AG04449 (cell line): ENCODE data around the gene TRIM37.

Experiments used
- CTCF ChIA-PET: fragments of 350-600 bp; formaldehyde crosslinking; extraction: SDS; loops from one replicate; lab custom pipeline; 2021; ENCODE audit warnings: antibody characterized with exemption; lab: Yijun Ruan, JAX
- POLR2A ChIA-PET: fragments of 400-600, 350-600 bp; formaldehyde crosslinking; extraction: SDS; loops from one replicate; lab custom pipeline; 2020; ENCODE audit warnings: antibody characterized with exemption, inconsistent platforms; lab: Yijun Ruan, JAX
- DNase-seq: peaks from one replicate; pipeline ENCODE4 v3.0.0-alpha.2; 2010; ENCODE audit warnings: low read depth, low spot score
- H3K4me3 ChIP-seq: 2 replicates; pipeline ENCODE4 v1.5.1; 2011; ENCODE audit warnings: low read depth, mild to moderate bottlenecking, control low read depth, low read length
- CTCF ChIP-seq: IDR thresholded peaks from one replicate; pipeline ENCODE4 v1.5.1; 2011; ENCODE audit warnings: mild to moderate bottlenecking, moderate library complexity, low read length, control low read depth, inconsistent platforms; ENCODE audit not compliant: insufficient read depth; ENCODE audit errors: missing control alignments

TRIM37 gene

GRCh38 chr17:59105852-59106462, 723 bp downstream of the TRIM37 start:
- DNase-seq, result no peak
- no peak for TF ChIP-seq CTCF
- POLR2A ChIA-PET, result interaction anchor here (0.7 to 1.3 kb wide), 3 partner anchors 49 to 507 kb away, joined by 3 to 6 read pairs (median 3); partner anchors contain the start of genes PRR11 and SKA2
- CTCF ChIA-PET, result interaction anchor here (1.2 kb wide), 1 partner anchor 11 kb away, joined by 6 read pairs; no protein-coding TSS in a partner anchor
- H3K4me3 ChIP-seq, result peak overlapping the region; percentile 90

- CTCF ChIA-PET, result no interaction called here
- DNase-seq, result no peak
- TF ChIP-seq CTCF, result no peak
- POLR2A ChIA-PET, result no interaction called here
- no peak overlapping the region for H3K4me3 ChIP-seq
Observed at GRCh38 chr17:59101178-59101577, 5.5 kb downstream of the TRIM37 start.

- H3K4me3 ChIP-seq, result no peak overlapping the region
- no peak for DNase-seq
- ChIA-PET POLR2A (no interaction called here), CTCF (no interaction called here)
- no peak for TF ChIP-seq CTCF
Observed at GRCh38 chr17:59097876-59098275, 8.8 kb downstream of the TRIM37 start.

GRCh38 chr17:59094861-59095530, 11.7 kb downstream of the TRIM37 start:
- CTCF ChIA-PET, result interaction anchor here (1.6 to 2.5 kb wide), 2 partner anchors 9 to 12 kb away, joined by 6 to 11 read pairs; partner anchors contain the start of gene TRIM37
- DNase-seq, result no peak
- H3K4me3 ChIP-seq, result no peak overlapping the region
- POLR2A ChIA-PET, result interaction anchor here (0.9 kb wide), 1 partner anchor 464 kb away, joined by 3 read pairs; no protein-coding TSS in a partner anchor
- no peak for TF ChIP-seq CTCF

GRCh38 chr17:59093702-59094231, 12.9 kb downstream of the TRIM37 start:
- POLR2A ChIA-PET, result interaction anchor here (1.1 kb wide), 1 partner anchor 462 kb away, joined by 3 read pairs; no protein-coding TSS in a partner anchor
- peak; percentile 94 for DNase-seq
- TF ChIP-seq CTCF, result no peak
- no peak overlapping the region; the same call in 1 of the 2 replicates for H3K4me3 ChIP-seq
- CTCF ChIA-PET, result interaction anchor here (2.5 kb wide), 1 partner anchor 11 kb away, joined by 11 read pairs; no protein-coding TSS in a partner anchor
